ENCODE data around the gene CCDC80.

GRCh38 chr3:112550859-112551258 lies 90.1 kb downstream of the CCDC80 start:
- TF ChIP-seq CTCF (conservative IDR thresholded peaks at IDR 0.05; ENCODE audit: low read depth, low read length) (no peak), CEBPB (IDR thresholded peaks at IDR 0.05; ENCODE audit: low read depth, low read length) (no peak), RFX5 (IDR thresholded peaks at IDR 0.05; ENCODE audit: low read depth, low read length) (no peak), POLR2A (IDR thresholded peaks at IDR 0.05; ENCODE audit: low read depth, low read length) (no peak), CHD1 (IDR thresholded peaks at IDR 0.05; ENCODE audit: low read depth, low read length) (no peak), RCOR1 (IDR thresholded peaks at IDR 0.05; ENCODE audit: insufficient replicate concordance, low read length) (no peak), ELK1 (IDR thresholded peaks at IDR 0.05; ENCODE audit: borderline replicate concordance, low read depth, low read length) (no peak), RAD21 (IDR thresholded peaks at IDR 0.05; ENCODE audit: low read length) (no peak), BHLHE40 (IDR thresholded peaks at IDR 0.05; ENCODE audit: low read depth, low read length) (no peak), MXI1 (IDR thresholded peaks at IDR 0.05; ENCODE audit: borderline replicate concordance, low read depth, low read length) (no peak), USF2 (IDR thresholded peaks at IDR 0.05; ENCODE audit: low read depth, low read length) (no peak)

Measured in IMR-90 (cell line).